Keratinocyte (primary cell): ENCODE measurements around the gene HOXA7. TPM values are rescaled to one million over a fixed set of nuclear protein-coding genes. Genes with fewer than 3 reads are reported as not detected.

Experiments used
- DNase-seq: peaks from one replicate; pipeline ENCODE4 v3.0.0-alpha.2; 2011; ENCODE audit warnings: low read depth, missing footprints, low spot score
- FAIRE-seq: peaks from 2 replicates; lab custom pipeline; 2011; peaks lifted over from hg19 to GRCh38; lab: Jason Lieb, UNC
- H2AFZ ChIP-seq: 2 replicates; pipeline ENCODE4 v1.6.0; 2012; ENCODE audit warnings: low read length, control low read depth, inconsistent platforms; ENCODE audit not compliant: control insufficient read depth
- H3K27ac ChIP-seq: 2 replicates; pipeline ENCODE4 v1.5.1; 2011; ENCODE audit warnings: low read length; ENCODE audit not compliant: control insufficient read depth, insufficient read depth
- H3K27me3 ChIP-seq: 3 replicates; pipeline ENCODE4 v1.6.0; 2011; ENCODE audit warnings: low read length; ENCODE audit not compliant: control insufficient read depth, insufficient read depth; ENCODE audit errors: extremely low read depth
- H3K36me3 ChIP-seq, 2 experiments: 2 replicates in 1 of 2; 3 replicates in 1 of 2; pipeline ENCODE4 v1.5.1; 2011; ENCODE audit warnings: low read length in 2 of 2, mild to moderate bottlenecking in 1 of 2; ENCODE audit not compliant: control insufficient read depth in 2 of 2, insufficient read depth in 2 of 2; ENCODE audit errors: extremely low read depth in 1 of 2
- H3K4me1 ChIP-seq: 3 replicates; pipeline ENCODE4 v1.5.1; 2011; ENCODE audit warnings: low read length; ENCODE audit not compliant: control insufficient read depth, insufficient read depth; ENCODE audit errors: extremely low read depth
- H3K4me2 ChIP-seq: 3 replicates; pipeline ENCODE4 v1.6.0; 2011; ENCODE audit warnings: low read depth, low read length; ENCODE audit not compliant: control insufficient read depth, insufficient read depth; ENCODE audit errors: extremely low read depth
- H3K4me3 ChIP-seq, 3 experiments: fragments of 200-600 bp in 1 of 3; sonication (generic) in 1 of 3; 2 replicates in 2 of 3; 3 replicates in 1 of 3; pipeline ENCODE4 v1.5.1; 2011 to 2016; ENCODE audit warnings: low read length in 3 of 3, mild to moderate bottlenecking in 3 of 3, control low read depth in 2 of 3, inconsistent platforms in 1 of 3, low read depth in 1 of 3, mixed read lengths in 1 of 3, mixed run types in 1 of 3, moderate library complexity in 1 of 3; ENCODE audit not compliant: control insufficient read depth in 2 of 3, insufficient read depth in 2 of 3; ENCODE audit errors: extremely low read depth in 1 of 3
- H3K79me2 ChIP-seq: 2 replicates; pipeline ENCODE4 v1.6.0; 2012; ENCODE audit warnings: low read length; ENCODE audit not compliant: control insufficient read depth, insufficient read depth
- H3K9ac ChIP-seq: 3 replicates; pipeline ENCODE4 v1.6.0; 2011; ENCODE audit warnings: low read length; ENCODE audit not compliant: control insufficient read depth, insufficient read depth; ENCODE audit errors: extremely low read depth
- H3K9me1 ChIP-seq: 3 replicates; pipeline ENCODE4 v1.6.0; 2011; ENCODE audit warnings: low read length; ENCODE audit not compliant: control insufficient read depth, insufficient read depth; ENCODE audit errors: extremely low read depth
- H3K9me3 ChIP-seq: 2 replicates; pipeline ENCODE4 v1.5.1; 2012; ENCODE audit warnings: low read depth, low read length; ENCODE audit not compliant: control insufficient read depth
- H4K20me1 ChIP-seq: 3 replicates; pipeline ENCODE4 v1.6.0; 2011; ENCODE audit warnings: low read length; ENCODE audit not compliant: control insufficient read depth, insufficient read depth; ENCODE audit errors: extremely low read depth
- CTCF ChIP-seq, 3 experiments: IDR thresholded peaks in 1 of 3; conservative IDR thresholded peaks in 1 of 3; optimal IDR thresholded peaks in 1 of 3; 2 replicates in 2 of 3; 3 replicates in 1 of 3; pipeline versions ENCODE3 to v1.5.1; 2011; ENCODE audit warnings: low read length in 3 of 3, mild to moderate bottlenecking in 3 of 3, moderate library complexity in 2 of 3, control low read depth in 1 of 3, inconsistent platforms in 1 of 3; ENCODE audit not compliant: insufficient read depth in 2 of 3; ENCODE audit errors: extremely low read depth in 1 of 3
- EZH2 ChIP-seq: IDR thresholded peaks from one replicate; pipeline ENCODE4 v1.6.1; 2012; ENCODE audit warnings: inconsistent platforms, mild to moderate bottlenecking, low read length, moderate library complexity
- dilution Hi-C: fragments of 300-500 bp; cut with MboI; formaldehyde crosslinking; loops from one replicate; pipeline ENCODE4 v1.7.0; 2020; ENCODE audit warnings: low sequenced_read_pairs; ENCODE audit not compliant: extremely low pct_ligation_motif_present
- polyA plus RNA-seq, 5 experiments: library from polyadenylated mRNA; depleted of rRNA in 3 of 5; stranded (reverse) in 3 of 5; stranded (forward) in 1 of 5; unstranded in 1 of 5; fragments of >200 nt; gene quantifications; 1 replicate in 1 of 5; 2 replicates in 3 of 5; 3 replicates in 1 of 5; pipeline versions ENCODE4 v1.2.1 to v1.2.3, GENCODE V29; 2011 to 2012; ENCODE audit warnings: missing spikeins in 2 of 5, low read depth in 1 of 5, low replicate concordance in 1 of 5

The HOXA7 gene
- polyA plus RNA-seq, 1 donor (not counting 4 experiments of a cell fraction or from before 2014, with no cell fraction given): 8.1 TPM

- Histone ChIP-seq H3K27ac (no peak overlapping the region), H3K4me2 (no peak overlapping the region), H3K4me1 (peaks cover 44% of the 10 kb centered on the region), H4K20me1 (no peaks in the 10 kb centered on the region), H3K9ac (no peak overlapping the region), H3K4me3 (no peak overlapping the region), H3K9me1 (no peaks in the 10 kb centered on the region), H2AFZ (no peak overlapping the region), H3K79me2 (peaks cover 13% of the 10 kb centered on the region), H3K27me3 (no peaks in the 10 kb centered on the region), H3K9me3 (no peaks in the 10 kb centered on the region), H3K36me3 (no peaks in the 10 kb centered on the region)
- dilution Hi-C loops: no loop called here
- TF ChIP-seq CTCF (optimal IDR thresholded peaks at IDR 0.05 in 1 of 3, IDR thresholded peaks at IDR 0.05 in 1 of 3, conservative IDR thresholded peaks at IDR 0.05 in 1 of 3; ENCODE audit: extremely low read depth in 1 of 3, insufficient read depth in 2 of 3, low read length in 3 of 3) (no peak), EZH2 (no peak)
- DNase-seq (no peak), FAIRE-seq (no peak)
Observed at GRCh38 chr7:27132978-27133377, 23.5 kb downstream of the HOXA7 start.

GRCh38 chr7:27132214-27132613, 24.3 kb downstream of the HOXA7 start:
- Histone ChIP-seq H3K9me1 (no peaks in the 10 kb centered on the region), H4K20me1 (no peaks in the 10 kb centered on the region), H3K9ac (no peak overlapping the region), H3K9me3 (no peaks in the 10 kb centered on the region), H3K36me3 (no peaks in the 10 kb centered on the region), H3K4me3 (no peak overlapping the region), H3K27me3 (no peaks in the 10 kb centered on the region), H3K79me2 (peaks cover 13% of the 10 kb centered on the region), H3K4me2 (no peak overlapping the region), H3K27ac (no peak overlapping the region), H2AFZ (no peak overlapping the region), H3K4me1 (peaks cover 44% of the 10 kb centered on the region)
- no peak for FAIRE-seq
- DNase-seq: no peak
- TF ChIP-seq CTCF (optimal IDR thresholded peaks at IDR 0.05 in 1 of 3, IDR thresholded peaks at IDR 0.05 in 1 of 3, conservative IDR thresholded peaks at IDR 0.05 in 1 of 3; ENCODE audit: extremely low read depth in 1 of 3, insufficient read depth in 2 of 3, low read length in 3 of 3): no peak
- no peak for TF ChIP-seq EZH2
- dilution Hi-C loops: no loop called here
